Neural progenitor cell (in vitro differentiated cells): ENCODE measurements around the gene OR10K2.

Source experiments
- EZH2 ChIP-seq: fragments of 200-600 bp; sonication (generic); IDR thresholded peaks from 2 replicates; pipeline ENCODE4 v1.6.1; 2017; ENCODE audit warnings: antibody characterized with exemption, mild to moderate bottlenecking, moderate library complexity
- TF ChIP-seq, protein P1 (sequence below): fragments of 200-600 bp; sonication (generic); IDR thresholded peaks from 2 replicates; pipeline ENCODE4 v1.5.1; 2017; ENCODE audit warnings: antibody characterized with exemption, mild to moderate bottlenecking

GRCh38 chr1:158461534-158461933 lies 35.5 kb upstream of the OR10K2 start, which contains the start of gene OR10K1:
- TF ChIP-seq, protein P1, sequence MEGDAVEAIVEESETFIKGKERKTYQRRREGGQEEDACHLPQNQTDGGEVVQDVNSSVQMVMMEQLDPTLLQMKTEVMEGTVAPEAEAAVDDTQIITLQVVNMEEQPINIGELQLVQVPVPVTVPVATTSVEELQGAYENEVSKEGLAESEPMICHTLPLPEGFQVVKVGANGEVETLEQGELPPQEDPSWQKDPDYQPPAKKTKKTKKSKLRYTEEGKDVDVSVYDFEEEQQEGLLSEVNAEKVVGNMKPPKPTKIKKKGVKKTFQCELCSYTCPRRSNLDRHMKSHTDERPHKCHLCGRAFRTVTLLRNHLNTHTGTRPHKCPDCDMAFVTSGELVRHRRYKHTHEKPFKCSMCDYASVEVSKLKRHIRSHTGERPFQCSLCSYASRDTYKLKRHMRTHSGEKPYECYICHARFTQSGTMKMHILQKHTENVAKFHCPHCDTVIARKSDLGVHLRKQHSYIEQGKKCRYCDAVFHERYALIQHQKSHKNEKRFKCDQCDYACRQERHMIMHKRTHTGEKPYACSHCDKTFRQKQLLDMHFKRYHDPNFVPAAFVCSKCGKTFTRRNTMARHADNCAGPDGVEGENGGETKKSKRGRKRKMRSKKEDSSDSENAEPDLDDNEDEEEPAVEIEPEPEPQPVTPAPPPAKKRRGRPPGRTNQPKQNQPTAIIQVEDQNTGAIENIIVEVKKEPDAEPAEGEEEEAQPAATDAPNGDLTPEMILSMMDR: no peak
- no peak for TF ChIP-seq EZH2
